ENCODE measurements around the gene PRKN.

The PRKN gene

DNA sequence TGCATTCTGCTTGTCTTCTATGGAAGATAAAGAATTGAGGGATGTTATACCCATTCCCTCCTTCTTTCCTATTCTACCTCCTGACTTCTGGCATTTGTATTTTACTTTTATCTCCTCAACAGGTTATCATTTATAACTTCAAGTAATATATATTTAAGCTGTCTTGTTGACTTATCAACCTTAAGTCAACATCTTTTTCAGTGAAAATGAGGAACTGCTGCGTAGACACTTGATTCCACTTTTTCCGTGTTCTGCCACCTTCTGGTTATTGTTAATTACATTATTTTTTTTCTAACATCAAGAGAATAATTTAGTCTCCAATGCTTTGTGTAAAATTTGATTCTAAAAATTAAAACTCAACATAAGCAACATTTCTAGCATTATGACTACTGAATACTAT is 107.5 kb downstream of the PRKN start:
- no peaks in the 10 kb centered on the region for H3K36me3 ChIP-seq (ENCODE audit: insufficient read depth, low read length)
- WGBS: 100% methylated on average over 2 of the region's 2 CpGs

DNA sequence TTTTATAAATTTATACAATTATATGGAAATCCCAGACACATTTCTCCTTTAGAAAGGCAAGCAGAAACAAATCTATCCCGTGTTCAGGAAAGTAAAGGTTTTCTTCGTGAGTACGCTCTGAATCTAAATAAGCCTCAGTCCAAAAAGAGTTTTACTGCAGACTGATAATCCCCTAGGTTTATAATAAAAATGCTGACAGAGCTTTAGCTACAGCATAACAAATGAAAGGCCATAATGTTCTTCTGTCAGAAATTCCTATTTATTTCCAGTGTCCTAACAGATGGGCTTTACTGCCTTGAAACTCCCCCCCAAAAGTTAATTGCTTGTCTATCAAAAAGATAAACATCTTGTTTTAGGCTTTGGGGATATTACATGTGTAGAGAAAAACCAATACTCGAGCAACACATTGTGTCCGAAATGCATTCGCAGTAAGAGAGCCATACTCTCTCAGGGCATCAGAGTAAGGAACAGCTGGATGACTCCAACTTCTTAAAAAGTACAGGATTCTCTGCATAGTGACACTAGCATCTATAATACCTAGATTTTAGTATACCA is 109.0 kb downstream of the PRKN start:
- no peaks in the 10 kb centered on the region for H3K9me3 ChIP-seq (ENCODE audit: insufficient read depth, low read depth, low read length)
- 0 out of 2 replicates have a peak, but pooled peaks cover 3% of the 10 kb centered on the region for H3K4me1 ChIP-seq (ENCODE audit: insufficient read depth, low read length)
- WGBS: 96% methylated on average over 6 of the region's 6 CpGs
- H3K27me3 ChIP-seq (ENCODE audit: insufficient read depth, low read length): no peaks in the 10 kb centered on the region
- H3K36me3 ChIP-seq (ENCODE audit: insufficient read depth, low read length): no peaks in the 10 kb centered on the region
- H3K4me3 ChIP-seq (ENCODE audit: low read length): no peak overlapping the region
- no peak overlapping the region for H3K9ac ChIP-seq (ENCODE audit: low read depth, low read length)
- no peak overlapping the region for H3K27ac ChIP-seq (ENCODE audit: low read depth, low read length)

More for the DNA sequence above, 107.5 kb downstream of the PRKN start:
- H3K9me3 ChIP-seq (ENCODE audit: insufficient read depth, low read depth, low read length): no peaks in the 10 kb centered on the region
- no peak overlapping the region for H3K9ac ChIP-seq (ENCODE audit: low read depth, low read length)
- H3K27ac ChIP-seq (ENCODE audit: low read depth, low read length): no peak overlapping the region
- H3K27me3 ChIP-seq (ENCODE audit: insufficient read depth, low read length): no peaks in the 10 kb centered on the region
- no peak overlapping the region for H3K4me3 ChIP-seq (ENCODE audit: low read length)
- peaks cover 5% of the 10 kb centered on the region; the same call in 1 of the 2 replicates for H3K4me1 ChIP-seq (ENCODE audit: insufficient read depth, low read length)

DNA sequence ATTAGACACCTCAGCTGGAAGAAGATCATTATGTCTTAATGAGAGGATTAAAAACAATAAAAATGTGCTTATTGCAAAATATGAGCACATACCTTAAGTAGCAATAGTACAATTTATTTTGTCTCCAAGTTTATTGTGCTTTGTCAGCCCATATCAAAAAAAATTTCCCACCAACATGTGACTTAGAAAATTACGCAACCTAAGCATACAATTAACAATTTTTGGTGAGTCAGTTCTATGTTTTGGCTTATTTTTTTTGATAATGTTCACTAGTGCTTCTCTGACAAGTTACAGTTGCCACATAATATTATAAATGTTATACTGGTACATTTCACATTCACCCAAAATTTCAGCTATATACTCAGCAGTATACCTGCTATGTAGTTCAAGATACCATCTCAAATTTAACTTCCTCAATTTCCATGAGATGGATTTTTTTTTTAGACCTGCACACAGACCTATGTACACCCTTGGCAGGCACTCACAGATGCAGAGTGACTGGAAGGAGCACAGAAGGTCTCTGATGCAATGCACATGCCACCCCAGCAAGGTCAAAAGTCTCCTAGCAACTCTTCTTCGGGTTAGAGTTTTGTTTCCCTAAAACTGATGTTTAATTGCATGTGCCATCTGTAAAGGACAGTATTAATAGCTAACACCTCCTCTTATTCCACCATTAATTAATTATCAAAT is 112.4 kb downstream of the PRKN start:
- Histone ChIP-seq H3K36me3 (ENCODE audit: insufficient read depth, low read length) (no peaks in the 10 kb centered on the region), H3K9ac (ENCODE audit: low read depth, low read length) (no peak overlapping the region), H3K27me3 (ENCODE audit: insufficient read depth, low read length) (no peaks in the 10 kb centered on the region), H3K4me1 (ENCODE audit: insufficient read depth, low read length) (no peaks in the 10 kb centered on the region), H3K4me3 (ENCODE audit: low read length) (no peak overlapping the region), H3K27ac (ENCODE audit: low read depth, low read length) (no peak overlapping the region), H3K9me3 (ENCODE audit: insufficient read depth, low read depth, low read length) (no peaks in the 10 kb centered on the region)
- 100% methylated on average over 1 of the region's 2 CpGs for WGBS

DNA sequence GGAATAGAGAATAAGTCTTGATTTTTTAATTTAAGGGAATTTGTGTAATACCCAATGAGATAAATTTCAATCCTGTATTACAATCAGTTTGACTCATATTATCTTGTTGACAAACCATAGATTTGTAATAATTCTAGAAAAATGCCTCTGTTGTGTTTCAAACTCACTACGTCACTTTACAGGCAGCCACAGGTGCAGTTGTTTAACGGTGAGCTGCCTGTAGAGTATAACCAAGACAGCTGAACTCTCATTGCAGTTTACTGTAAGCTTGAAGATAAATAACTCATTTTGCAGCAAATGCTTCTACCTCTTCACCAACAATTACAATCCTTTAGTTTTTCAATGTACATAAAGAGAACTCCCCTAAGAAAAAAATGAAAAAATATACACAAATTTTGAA is 114.3 kb downstream of the PRKN start:
- 95% methylated on average over 2 of the region's 2 CpGs for WGBS

DNA sequence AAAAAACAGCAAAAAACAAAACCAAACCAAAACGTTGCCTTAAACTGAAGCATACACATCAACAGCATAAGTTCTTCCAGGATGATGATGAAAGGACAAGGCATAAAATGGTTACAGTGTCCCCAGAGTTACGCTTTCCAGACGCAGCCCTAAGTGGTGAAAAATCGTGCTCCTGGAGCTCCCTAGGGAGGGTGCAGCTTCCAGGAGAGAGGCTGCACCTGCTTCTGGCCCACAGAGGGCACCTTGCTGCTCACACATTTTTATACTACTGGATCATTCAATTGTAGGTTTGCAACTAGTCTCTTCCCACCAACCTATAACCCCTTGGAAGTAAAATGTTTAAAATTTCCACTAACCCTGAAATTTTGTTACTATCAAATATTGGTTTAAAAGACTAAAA is 115.0 kb downstream of the PRKN start:
- Histone ChIP-seq H3K9ac (ENCODE audit: low read depth, low read length) (no peak overlapping the region), H3K4me1 (ENCODE audit: insufficient read depth, low read length) (no peaks in the 10 kb centered on the region), H3K36me3 (ENCODE audit: insufficient read depth, low read length) (no peaks in the 10 kb centered on the region), H3K9me3 (ENCODE audit: insufficient read depth, low read depth, low read length) (no peaks in the 10 kb centered on the region), H3K4me3 (ENCODE audit: low read length) (no peak overlapping the region), H3K27ac (ENCODE audit: low read depth, low read length) (no peak overlapping the region), H3K27me3 (ENCODE audit: insufficient read depth, low read length) (no peaks in the 10 kb centered on the region)
- WGBS: 68% methylated on average over 4 of the region's 4 CpGs

More for the DNA sequence above, 114.3 kb downstream of the PRKN start:
- Histone ChIP-seq H3K27me3 (ENCODE audit: insufficient read depth, low read length) (no peaks in the 10 kb centered on the region), H3K9me3 (ENCODE audit: insufficient read depth, low read depth, low read length) (no peaks in the 10 kb centered on the region), H3K4me3 (ENCODE audit: low read length) (no peak overlapping the region), H3K36me3 (ENCODE audit: insufficient read depth, low read length) (no peaks in the 10 kb centered on the region), H3K4me1 (ENCODE audit: insufficient read depth, low read length) (no peaks in the 10 kb centered on the region), H3K9ac (ENCODE audit: low read depth, low read length) (no peak overlapping the region), H3K27ac (ENCODE audit: low read depth, low read length) (no peak overlapping the region)

DNA sequence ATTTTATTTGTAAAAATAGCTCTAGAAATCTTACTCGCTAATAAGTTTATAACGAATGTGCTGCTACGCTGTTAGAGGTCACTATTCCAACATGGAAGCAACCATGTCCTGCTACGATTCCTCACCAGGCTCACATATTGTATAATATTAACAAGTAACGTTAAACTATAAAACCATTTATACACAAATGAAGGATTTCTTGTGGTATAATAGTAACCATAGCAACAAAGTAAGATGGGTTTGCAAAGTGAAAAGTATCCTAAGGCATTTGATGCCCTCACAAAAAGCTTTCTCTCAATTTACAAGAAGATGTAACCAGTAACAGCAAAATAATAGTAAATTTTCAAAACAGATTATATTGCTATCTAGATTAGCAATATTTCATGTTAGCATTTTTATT is 117.2 kb downstream of the PRKN start:
- Histone ChIP-seq H3K4me1 (ENCODE audit: insufficient read depth, low read length) (no peaks in the 10 kb centered on the region), H3K36me3 (ENCODE audit: insufficient read depth, low read length) (no peaks in the 10 kb centered on the region), H3K9ac (ENCODE audit: low read depth, low read length) (no peak overlapping the region), H3K27me3 (ENCODE audit: insufficient read depth, low read length) (no peaks in the 10 kb centered on the region), H3K4me3 (ENCODE audit: low read length) (no peak overlapping the region), H3K27ac (ENCODE audit: low read depth, low read length) (no peak overlapping the region), H3K9me3 (ENCODE audit: insufficient read depth, low read depth, low read length) (no peaks in the 10 kb centered on the region)
- 99% methylated on average over 4 of the region's 5 CpGs for WGBS

DNA sequence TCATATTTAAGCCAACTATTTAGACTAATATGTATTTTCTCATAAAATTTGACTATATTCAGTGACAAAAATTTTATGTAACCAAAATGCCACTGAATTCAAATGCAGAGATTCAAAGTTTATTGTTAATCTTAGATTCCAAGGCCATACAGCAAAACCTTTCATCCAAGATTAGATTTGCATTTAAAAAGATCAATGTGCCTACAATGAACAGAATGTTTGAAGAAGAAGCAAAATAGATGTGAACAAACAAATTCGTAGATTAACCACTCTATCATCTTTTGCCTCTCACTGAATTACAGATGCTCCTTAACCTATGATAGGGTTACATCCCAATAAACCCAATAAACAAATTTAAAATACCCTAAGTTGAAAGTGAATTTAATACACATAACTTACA is 121.7 kb downstream of the PRKN start:
- no peaks in the 10 kb centered on the region for H3K36me3 ChIP-seq (ENCODE audit: insufficient read depth, low read length)
- no peak overlapping the region for H3K27ac ChIP-seq (ENCODE audit: low read depth, low read length)
- H3K27me3 ChIP-seq (ENCODE audit: insufficient read depth, low read length): no peaks in the 10 kb centered on the region
- no peak overlapping the region for H3K4me3 ChIP-seq (ENCODE audit: low read length)
- H3K9me3 ChIP-seq (ENCODE audit: insufficient read depth, low read depth, low read length): no peaks in the 10 kb centered on the region
- WGBS: 90% methylated on average over 1 of the region's 1 CpG
- H3K4me1 ChIP-seq (ENCODE audit: insufficient read depth, low read length): peaks cover 13% of the 10 kb centered on the region; the same call in 1 of the 2 replicates
- H3K9ac ChIP-seq (ENCODE audit: low read depth, low read length): no peak overlapping the region

DNA sequence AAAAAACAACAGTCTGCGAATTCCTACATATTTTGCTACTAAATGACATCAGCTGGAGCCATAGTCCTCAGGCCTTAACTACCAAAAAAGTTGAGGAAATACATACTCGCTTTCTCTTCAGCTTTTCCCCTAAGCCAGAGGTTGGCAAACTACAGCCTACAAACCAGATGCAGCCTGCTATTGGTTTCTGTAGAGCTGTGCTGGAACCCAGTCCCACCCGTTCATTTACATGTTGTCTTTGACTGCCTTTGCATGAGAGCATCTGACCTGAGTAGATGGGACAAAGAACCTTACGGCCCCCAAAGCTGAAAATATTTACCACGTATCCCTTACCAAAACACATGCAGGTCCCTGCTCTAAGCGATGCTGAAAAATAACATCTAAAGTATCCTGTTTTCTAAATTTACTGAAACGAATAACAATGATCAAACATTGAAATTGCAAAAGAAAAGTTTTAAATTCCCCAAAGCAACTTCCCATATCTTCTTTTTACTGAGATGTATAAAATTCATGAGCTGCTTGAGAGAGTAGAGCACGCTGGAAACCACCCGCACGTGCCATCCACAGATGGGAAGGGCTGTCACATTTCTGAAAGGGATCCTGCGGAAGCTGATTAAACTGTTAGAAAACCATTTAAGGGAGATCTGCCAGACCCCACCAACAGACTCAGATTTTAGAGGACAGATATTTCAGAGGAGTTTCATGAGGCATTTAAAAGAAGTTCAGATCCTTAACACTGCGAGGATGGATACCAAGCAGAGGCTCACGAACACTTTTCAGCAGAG is 124.1 kb downstream of the PRKN start:
- Histone ChIP-seq H3K4me3 (ENCODE audit: low read length) (no peak overlapping the region), H3K9me3 (ENCODE audit: insufficient read depth, low read depth, low read length) (no peaks in the 10 kb centered on the region), H3K36me3 (ENCODE audit: insufficient read depth, low read length) (no peaks in the 10 kb centered on the region), H3K27ac (ENCODE audit: low read depth, low read length) (no peak overlapping the region), H3K27me3 (ENCODE audit: insufficient read depth, low read length) (no peaks in the 10 kb centered on the region), H3K4me1 (ENCODE audit: insufficient read depth, low read length) (peaks cover 13% of the 10 kb centered on the region; the same call in 1 of the 2 replicates), H3K9ac (ENCODE audit: low read depth, low read length) (no peak overlapping the region)
- WGBS: 87% methylated on average over 13 of the region's 13 CpGs

DNA sequence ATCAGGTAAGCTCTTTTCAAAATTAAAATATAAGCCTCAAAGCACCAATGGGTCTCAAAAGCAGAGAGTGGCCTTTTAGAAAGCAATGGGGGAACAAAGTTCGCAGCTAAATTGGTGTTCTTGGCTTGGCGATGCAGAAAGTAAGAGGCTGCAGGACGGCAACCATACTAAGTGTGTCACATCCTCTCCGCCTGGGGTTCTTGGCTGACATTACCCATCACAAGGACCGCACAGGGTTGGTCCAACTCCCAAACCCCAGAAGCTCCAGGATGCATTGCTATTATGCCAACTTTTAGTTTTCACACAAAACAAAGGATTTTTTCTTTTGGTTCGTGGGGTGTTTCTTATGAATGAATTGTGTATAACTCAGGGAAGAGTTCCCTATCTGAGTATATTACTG is 124.8 kb downstream of the PRKN start:
- Histone ChIP-seq H3K9me3 (ENCODE audit: insufficient read depth, low read depth, low read length) (no peaks in the 10 kb centered on the region), H3K9ac (ENCODE audit: low read depth, low read length) (no peak overlapping the region), H3K4me1 (ENCODE audit: insufficient read depth, low read length) (peaks cover 13% of the 10 kb centered on the region; the same call in 1 of the 2 replicates), H3K27ac (ENCODE audit: low read depth, low read length) (no peak overlapping the region), H3K4me3 (ENCODE audit: low read length) (no peak overlapping the region), H3K27me3 (ENCODE audit: insufficient read depth, low read length) (no peaks in the 10 kb centered on the region), H3K36me3 (ENCODE audit: insufficient read depth, low read length) (no peaks in the 10 kb centered on the region)
- 96% methylated on average over 6 of the region's 6 CpGs for WGBS

DNA sequence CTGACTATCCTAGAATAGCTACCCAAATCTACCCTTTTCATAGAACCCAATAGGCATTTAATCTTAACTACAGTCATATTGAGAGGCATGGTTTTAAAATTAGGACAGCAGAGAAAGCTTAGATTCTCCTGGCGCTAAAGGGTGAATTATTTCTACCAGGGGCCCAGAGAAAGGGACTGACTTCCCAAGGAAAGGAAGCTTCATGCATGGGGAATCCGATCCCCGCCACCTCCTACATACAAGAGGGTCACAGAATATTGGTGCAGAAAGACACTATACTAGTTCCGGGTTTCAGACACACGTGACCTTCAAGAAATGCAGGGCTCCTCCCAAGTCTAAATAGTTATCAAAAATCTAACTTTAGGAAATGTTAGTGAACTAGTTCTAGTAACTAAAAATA is 130.9 kb downstream of the PRKN start:
- WGBS: 95% methylated on average over 5 of the region's 5 CpGs
- Histone ChIP-seq H3K27ac (ENCODE audit: low read depth, low read length) (no peak overlapping the region), H3K27me3 (ENCODE audit: insufficient read depth, low read length) (no peaks in the 10 kb centered on the region), H3K36me3 (ENCODE audit: insufficient read depth, low read length) (no peaks in the 10 kb centered on the region), H3K9ac (ENCODE audit: low read depth, low read length) (no peak overlapping the region), H3K4me3 (ENCODE audit: low read length) (no peak overlapping the region), H3K9me3 (ENCODE audit: insufficient read depth, low read depth, low read length) (no peaks in the 10 kb centered on the region), H3K4me1 (ENCODE audit: insufficient read depth, low read length) (no peaks in the 10 kb centered on the region)

DNA sequence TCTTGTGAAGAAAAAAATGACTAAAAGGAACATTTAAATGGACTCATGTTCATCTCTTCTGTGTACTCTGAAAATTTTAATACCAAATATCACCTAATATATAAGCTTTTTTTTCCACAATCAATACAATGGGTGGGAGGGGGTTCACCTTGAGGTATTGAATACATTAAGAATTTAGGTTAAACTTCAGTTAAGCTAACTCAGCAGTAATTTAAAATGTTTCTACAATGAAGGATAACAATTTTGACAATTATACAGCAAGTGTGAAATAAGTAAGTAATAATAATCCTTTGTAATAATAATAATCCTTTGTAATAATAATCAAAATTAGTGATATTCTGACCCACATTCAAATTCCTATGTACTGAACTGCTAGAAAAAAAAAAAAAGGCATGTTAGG is 136.0 kb downstream of the PRKN start:
- Histone ChIP-seq H3K9me3 (ENCODE audit: insufficient read depth, low read depth, low read length) (no peaks in the 10 kb centered on the region), H3K9ac (ENCODE audit: low read depth, low read length) (no peak overlapping the region), H3K36me3 (ENCODE audit: insufficient read depth, low read length) (no peaks in the 10 kb centered on the region), H3K4me1 (ENCODE audit: insufficient read depth, low read length) (no peaks in the 10 kb centered on the region), H3K4me3 (ENCODE audit: low read length) (no peak overlapping the region), H3K27ac (ENCODE audit: low read depth, low read length) (no peak overlapping the region), H3K27me3 (ENCODE audit: insufficient read depth, low read length) (no peaks in the 10 kb centered on the region)
